COLO668 (cell line): Measurements from ENCODE around the gene HOXA7.
A peak's percentile ranks its signal among the peaks of the same experiment; 100 is the strongest.

Experiments
- DNase-seq: peaks from one replicate; lab custom pipeline; 2025; ENCODE audit not compliant: unreplicated experiment; lab: John Stamatoyannopoulos, UW

The HOXA7 gene

DNA sequence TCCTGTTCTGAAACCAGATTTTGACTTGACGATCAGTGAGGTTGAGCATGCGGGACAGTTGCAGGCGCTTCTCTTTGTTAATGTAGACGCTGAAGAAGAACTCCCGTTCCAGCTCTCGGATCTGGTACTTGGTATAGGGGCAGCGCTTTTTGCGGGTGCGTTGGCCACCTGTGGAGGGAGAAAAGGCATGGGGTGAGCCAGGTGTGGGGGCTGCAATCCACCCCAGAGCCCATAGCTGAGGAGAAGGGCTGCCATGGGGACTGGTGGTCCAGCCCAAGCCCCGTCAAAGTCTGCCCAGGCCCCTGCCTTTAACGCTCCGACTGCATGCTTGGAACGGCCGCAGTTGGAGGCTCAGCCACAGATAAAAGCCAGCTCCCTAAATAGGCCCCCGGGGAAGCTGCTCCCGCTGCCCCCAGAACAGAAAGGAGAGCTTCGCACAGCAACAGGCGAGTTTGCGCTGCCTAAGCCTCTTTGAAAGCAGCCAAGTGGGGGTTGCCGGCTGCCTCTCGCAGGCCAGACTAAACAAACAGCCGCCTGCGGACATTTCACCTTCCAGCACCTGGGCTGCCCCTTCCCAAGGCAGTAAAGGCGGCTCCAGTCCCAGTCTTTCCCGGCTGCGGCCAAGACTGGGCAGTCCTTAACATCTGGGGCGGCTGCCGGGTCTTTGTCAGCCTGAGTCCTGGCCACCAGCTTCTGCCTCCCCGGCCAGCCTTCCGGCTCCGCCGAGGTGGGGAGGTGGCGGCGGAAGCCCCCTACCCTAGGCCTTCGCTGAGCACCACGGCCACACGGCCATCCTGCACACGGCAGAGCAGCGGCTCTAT lies 26.6 kb upstream of the HOXA7 start:
- DNase-seq, result peak; percentile 82

DNA sequence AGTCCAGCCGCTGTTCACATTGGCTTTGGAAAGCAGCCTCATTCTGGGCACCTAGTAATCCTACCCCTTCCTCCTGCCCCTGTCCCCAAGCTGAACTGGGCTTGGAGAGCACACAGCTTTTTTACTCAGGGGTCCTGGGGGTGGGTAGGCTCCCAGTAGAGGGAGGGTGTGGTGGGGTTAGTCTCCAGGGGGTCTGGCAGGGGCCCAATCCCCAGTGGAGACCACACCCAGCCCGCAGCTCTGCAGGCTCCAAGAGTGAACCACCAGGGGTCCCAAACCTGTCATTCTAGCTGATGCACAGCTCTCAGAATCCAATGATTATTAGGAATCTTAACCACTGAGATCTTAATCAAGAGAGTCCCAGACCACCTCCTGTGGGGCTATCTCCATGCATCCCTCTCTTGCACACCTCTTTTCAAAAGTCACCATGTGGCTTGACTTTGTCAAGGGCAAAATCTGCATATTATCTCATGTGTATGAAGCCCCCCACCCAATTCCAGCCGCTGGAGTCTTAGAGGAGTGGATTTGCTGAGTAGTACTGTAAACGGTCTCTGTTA lies 25.9 kb upstream of the HOXA7 start:
- DNase-seq, result no peak

DNA sequence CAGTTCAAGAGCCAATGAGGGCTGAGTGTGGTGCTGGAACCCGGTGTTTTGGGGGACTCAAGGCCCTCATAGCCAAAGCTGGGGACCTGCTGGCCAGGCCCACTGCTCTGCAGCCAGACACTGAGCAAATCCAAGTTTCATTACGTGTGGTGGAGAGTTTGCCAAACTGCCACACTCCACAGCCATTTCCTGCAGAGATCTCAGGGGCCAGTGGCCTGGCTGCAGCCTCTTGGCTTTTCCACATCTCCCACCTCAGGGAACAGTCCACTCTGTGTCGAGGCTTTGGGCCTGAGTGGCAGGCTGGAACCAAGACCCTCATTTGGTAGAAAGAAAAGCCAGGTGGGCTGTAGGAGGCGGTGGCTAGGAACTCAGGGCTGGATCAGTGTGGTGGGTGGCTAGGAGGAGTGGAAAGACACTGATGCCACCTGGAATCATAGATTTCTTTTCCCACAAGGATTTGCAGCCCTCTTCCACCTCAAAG lies 25.4 kb upstream of the HOXA7 start:
- no peak for DNase-seq

DNA sequence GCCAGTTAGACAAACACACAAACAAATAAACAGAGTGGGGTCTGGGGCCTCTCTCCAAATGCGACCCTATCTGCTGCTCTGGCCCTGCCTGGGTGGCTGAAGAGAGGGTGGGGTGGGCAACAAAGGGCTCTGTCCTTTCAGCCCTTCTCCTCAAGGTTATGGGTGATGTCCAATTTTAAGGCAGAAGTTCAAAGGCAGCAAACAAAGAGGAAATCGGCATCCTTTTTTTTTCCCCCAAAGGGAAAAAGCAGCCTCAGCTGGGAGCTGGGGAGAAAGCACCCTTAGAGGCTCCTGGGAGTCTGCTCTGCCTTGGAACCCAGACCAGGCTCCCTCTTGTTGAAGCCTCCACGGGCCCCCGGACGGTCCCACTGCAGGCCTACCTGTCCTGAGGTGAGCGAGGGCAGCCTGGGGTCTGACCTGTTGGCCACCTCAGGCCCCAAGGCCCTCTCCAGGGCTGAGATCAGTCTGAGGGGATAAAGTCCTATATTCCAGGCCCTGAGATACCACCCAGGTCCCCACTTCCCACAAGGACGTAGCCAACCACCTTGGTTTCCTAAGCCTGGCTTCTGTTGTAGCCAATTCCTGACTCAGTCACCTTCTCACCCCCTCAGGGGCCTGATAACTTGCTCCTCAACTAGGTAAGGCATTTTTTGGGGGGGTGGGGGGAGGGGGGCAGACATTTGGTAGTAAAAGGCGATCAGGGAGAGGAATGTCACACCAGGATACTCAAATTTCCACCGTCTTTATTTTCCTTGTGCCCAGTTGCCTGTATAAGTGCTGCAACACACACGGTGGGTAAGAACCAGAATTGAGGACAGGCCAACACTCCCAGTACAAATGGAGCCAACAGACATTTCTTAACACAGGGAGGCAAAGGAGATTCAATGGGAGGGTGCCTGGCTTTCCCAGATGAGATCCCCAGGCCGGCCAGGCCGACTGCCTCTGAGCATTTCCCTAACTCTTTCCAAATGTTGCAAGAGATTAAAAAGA lies 24.3 kb upstream of the HOXA7 start:
- no peak for DNase-seq

DNA sequence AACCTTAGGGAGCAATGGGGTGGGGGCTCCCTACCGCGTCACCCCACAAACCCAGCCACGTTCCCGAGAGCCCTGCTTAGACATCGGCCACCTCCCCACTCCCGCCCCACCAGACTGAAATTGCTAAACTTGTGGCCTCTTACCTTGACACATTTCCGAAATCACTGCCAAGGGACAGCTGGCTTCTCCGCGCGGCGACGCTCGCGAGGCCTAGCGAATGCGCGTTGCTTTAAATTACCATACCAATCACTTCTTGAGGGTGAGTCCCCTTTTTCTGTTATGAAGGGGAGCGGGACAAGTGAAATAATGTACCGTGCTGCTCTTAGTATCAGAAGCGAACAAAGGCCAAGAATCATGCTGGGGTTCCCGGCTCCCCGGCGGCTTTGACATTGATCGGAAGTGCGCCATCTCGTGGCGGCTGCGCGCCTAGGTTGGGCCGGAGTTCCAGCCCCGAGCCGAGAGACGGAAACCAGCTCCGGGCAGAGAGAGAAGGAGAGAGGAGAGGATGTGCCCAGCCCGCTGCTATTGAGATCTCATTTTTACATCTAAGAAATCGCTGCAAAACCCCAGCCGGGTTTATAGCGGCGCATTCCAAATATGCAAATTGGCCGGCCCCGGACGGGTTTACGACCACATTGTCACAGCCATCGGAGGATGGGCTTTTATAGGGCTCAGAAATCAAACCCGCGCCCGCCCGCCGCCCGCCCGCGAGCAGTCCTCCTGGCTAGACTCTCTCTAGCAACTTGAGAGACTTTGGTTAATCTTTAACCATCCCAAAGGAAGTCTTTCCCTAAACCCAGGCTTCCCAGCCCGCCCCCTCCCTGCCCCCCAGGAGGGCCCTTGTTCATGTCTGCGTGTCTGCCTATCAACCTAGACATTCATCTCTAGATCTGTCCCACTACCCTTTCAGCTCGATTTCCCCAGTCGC lies 23.3 kb upstream of the HOXA7 start:
- DNase-seq, result peak; percentile 97

DNA sequence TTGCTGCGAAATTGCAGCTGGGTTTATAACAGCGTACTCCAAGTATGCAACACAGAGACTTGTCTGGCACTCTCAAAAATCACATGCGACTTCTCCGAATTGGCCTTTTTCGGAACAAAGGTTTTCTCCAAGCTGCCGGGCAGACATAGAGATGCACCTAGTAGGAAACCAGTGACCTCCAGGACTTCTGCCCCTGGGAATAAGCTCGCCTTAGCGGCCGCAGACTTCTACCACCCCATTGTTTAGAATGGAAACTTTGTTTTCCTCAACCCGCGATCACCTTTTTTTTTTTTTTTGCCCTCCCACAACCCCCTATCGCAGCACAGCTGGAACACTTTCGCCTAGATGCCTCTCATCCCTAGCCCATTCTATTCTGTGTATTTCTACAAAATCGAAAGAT lies 22.6 kb upstream of the HOXA7 start:
- DNase-seq, result no peak

DNA sequence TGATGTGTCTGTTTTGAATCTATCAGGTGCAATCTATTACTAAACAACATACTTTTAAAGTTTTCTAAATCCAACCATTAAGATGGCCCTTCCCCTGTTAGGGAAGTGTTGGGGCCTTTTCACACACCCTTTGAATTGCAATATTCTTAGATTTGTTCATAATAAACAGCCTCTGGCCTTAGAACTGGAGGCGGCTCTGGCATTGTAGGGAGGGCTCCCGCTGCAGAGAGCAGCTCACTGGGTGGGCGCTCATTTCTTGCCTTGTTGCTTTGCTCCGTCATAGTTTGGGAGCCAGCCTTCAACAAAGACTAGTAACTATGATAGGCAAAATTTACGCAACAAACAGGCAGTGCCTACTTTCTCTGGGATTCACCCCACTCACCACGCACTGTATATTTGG lies 21.9 kb upstream of the HOXA7 start:
- DNase-seq, result no peak

DNA sequence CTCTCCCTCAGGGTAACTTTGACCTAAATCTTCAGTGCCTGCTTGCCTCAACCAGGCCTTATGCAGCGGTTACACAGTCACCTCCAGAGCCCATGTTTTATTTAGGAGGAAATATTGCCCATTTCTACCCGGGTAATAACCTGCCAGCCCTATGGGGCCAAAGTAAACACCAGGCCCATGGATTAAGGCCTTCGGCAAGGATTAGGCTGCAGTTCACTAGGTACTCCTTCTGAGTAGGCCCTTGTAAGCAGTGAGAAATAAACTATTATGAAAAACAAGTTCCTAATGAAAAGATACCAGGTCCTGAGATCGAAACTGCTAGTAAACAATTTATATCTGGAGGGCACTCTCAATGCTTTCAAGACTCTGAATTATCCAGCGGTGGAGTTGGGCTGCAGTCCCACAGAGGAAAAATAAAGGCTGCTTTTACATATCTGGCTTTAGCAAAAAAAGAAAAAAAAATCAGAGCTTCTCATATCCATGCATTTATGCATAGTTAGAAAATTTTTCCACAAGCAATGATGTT lies 21.4 kb upstream of the HOXA7 start:
- no peak for DNase-seq

DNA sequence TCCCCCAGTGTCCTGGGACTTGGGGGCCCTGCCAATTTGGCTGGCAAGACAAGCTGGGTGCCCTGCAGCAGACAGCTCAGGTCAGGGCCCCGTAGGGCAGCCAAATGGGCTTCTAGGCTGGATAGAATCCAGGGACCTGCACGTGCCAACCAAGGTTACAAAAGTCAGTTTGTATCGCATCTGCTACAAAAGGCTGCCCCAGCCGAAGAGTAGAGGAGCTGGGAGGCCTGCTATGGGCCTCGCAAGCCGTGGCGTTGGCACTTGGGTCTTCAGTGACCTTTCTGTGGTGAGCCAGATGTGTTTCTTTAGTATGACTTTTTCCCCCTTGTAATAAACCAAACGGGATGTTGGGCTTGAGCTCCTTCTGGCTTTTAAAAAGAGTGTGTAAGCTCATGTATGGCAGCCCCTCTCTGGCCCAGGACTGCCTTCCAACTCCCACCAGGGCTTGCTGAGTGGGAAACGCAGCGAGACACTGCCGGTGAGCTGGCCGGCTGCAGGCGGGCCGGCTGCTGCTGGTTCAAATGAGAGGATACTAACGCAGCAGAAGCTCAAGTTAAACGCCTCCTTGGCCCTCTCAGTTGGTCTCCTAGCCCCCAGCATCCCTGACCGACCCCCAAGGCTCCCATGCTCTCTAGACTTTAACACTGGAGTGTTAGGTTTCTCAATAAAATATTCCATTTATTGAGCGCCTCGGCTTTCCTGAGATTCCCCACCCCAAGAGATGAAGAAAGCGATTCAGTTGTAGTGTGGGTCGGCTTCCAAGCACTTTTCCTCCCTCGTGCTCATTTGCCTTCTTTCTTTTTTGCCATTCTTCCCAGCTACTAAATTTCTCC lies 20.7 kb upstream of the HOXA7 start:
- no peak for DNase-seq

DNA sequence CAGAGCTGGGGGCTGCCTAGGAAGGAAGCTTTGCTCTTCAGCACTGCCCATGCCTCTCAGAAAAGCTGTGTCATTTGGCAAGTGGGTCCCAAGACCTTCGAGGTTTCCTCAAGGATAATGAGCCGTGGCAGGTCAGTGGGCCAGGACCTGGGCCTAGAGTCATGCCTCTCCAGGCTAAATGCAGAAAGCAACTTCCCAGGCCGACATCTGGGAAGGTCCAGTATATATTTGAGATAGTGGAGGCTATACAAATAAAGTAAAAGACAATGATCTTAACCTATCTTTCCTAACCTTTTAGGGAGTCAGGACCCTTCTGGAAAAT lies 20.0 kb upstream of the HOXA7 start:
- DNase-seq, result no peak

DNA sequence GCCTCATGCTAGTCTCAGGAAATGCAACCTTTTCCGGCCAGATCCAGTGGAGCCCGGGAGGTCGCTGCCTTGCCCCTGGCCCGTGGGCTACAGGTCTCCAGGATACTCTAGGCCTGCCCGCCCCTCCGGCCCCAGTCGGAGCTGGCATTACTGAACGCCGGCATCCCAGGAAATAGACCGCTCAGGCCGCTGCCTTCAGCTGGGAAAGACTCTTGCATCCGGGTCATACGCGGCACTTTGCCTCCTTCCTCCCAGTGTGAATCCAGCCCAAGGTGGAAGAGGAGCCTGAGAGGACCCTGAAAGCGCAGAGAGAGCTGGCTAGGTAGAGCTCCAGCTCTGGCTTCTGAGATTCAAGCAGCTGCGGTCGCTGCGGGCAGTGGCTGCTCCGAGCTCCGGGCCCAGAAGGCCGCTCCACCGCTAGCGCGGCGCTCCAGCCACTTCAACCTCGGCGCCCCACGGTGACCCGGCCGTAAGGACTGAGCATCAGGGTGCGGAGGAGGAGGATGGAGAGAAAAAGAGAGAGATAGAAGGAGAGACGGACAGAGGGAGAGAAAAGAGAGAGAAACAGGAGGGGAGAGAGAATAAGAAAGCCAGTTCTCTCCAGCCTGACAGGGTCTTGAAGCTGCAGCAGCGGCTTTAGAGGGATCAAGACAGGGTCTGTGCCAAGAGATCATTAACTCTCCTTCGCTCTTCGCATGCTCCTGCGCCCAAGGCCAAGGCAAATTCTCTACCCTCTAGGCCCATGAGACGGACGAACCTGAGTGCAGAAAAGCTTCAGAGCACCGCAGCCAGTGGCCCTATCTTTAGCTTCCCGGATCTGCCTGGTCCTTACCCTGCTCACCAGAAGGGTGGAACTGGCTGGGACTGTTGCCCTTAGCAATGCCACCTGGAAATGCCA lies 19.4 kb upstream of the HOXA7 start:
- no peak for DNase-seq

DNA sequence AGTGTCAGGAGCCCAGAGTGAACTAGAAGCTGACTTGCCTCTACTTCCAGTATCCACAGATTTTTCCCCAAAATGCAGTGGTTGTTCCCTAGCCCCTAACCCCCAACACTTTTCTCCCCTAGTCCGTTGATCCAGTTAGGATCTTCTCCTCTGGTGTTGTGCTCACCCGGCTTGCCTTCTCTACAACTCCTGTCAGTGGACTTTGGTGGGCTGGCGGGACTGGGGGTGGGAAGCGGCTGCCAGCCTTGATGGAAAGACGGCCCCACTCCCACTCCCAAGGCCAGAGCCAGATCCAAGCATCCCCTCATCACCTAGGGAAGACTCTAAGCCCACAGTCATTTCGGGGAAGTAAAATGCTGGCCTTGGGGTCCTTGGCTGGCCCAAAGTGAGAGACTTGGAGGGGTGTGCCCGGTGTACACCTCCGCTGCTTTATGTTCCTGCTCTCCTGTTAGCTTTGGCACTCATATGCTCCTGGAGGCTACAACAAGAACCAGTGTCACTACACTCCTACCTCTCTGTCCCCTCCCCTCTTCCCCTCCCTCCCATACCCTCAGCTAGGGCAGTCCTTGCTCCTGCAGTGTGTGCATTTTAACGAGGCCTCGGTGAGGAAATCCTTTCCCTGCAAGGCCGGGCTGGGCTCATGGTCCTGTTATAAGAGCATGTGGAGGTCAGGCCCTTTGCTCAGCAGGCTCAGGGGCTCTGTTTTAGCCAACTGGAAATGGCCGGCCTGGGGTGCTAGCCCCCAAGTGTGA lies 18.6 kb upstream of the HOXA7 start:
- no peak for DNase-seq

DNA sequence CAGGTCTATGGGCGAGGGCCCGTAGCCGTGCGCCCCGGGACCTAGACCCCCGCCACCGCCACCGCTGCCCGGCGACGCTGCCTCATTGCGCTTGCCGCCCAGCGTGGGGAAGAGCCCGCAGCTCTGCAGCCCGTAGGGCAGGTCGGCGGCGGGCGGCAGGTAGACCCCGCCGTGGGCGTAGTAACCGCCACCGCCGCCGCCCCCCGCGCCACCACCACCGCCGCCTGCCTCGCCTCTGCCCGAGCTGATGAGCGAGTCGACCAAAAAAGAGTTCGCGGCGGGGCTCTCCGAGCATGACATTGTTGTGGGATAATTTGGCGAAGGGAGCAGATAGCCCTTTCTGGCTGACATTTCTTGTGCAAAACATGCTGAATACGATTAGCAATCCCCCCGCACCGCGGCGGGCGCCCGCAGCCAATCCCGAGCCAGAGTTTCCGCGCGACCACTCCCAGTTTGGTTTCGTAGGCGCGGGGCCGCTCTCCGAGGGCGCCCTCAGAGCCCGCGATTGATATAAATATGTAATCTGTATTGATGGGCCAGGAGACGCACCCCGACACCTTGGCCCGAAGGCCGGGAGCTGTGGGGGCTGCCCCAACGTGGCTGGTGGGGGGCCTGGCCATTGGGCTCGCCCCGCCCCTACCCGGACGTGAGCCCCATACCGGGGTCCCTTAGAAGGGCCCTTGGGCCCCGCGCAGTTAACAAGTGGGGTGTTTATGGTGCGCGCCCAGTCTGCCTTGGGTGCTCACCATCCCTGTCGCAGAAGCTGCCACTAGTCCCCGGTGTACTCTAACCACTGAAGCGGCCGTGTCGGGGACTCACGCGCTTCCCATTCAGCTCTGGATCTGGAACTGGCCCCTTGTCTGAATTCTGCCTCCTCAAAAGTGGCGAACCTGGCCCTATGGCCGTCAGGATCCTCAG lies 17.7 kb upstream of the HOXA7 start, which contains the start of gene HOXA10:
Gene HOXA10 (minus strand): TSS at position 365 of the 918 bp plus-strand sequence. CDS start 14 bp downstream, at position 351.
- DNase-seq, result peak; percentile 84

DNA sequence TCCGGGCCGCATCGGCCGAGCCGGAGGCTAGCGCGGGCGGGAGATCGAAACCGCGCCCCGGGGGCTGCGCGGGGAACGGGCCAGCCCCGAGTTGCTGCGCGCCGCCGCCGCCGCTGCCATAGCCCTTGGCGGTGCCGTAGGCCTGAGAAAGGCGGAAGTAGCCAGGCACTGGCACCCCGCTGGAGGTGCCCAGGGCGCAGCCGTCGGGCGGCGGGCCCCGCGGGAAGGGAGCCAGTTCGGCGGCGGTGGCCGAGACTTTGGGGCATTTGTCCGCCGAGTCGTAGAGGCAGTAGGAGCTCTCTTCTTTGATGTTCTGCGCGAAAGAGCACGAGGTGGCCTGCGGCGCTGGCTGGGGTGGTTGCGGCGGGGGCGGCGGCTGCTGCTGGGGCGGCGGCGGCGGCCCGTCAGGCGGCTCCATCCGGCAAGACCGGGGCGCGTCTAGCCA lies 17.1 kb upstream of the HOXA7 start:
- peak; percentile 86 for DNase-seq

DNA sequence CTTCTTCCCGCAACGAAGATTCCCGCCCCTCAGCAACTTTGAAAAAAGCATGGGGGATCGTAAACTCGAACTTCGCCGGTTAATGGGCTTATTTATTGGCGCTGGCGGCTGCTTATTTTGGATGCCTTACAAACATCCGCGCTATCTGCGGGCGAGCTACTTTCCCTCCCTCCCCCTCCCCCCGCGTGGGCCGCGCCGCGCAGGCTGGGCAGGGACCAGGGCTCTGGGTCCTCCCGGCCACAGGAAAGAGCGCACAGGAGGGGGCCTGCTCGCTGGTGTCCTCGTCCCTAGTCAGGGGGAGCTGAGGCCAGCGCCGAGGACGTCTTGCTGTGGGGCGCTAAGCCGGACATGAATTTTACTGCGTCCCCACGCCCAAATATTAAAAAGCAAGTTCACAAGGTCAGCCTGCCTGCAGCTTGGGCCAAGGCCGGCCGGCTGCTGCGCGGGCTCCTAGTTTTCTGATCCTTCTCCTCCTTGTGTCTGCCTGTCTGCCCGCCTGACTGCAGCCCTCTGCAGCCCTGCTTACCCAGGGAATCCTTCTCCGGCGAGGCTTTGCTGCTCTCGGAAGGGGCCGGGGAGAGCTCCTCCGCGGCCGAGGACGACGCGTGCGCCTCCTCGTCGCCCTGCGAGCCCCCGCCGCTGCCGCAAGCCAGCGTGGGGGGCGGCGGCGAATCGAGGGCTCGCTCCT lies 16.5 kb upstream of the HOXA7 start:
- DNase-seq, result peak; percentile 92

DNA sequence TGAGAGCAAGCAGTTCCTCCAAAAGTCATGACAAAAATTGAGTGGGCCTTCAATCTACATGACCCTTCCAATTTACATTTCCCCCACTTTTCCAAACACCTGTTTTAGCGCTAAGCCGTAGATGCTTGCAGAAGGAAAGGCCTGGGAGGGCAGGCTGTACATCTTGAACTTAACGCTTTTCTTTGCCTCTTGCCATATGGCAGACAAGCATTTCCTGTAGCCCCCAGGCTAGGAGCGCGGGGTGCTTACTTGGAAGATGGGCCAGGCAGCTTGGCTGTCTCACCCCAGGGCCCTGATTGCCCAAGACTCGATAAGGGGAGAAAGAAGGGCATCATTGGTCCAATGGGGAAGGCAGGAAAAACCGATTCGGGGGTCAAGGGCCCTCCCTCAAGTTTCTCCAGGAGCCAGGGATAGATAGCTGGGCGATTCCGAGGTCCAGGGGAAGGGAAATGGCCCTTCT lies 15.9 kb upstream of the HOXA7 start:
- no peak for DNase-seq
